WTC11 (cell line): ENCODE measurements around the gene OTOP1. TPM values are rescaled to one million over a fixed set of nuclear protein-coding genes. Genes with fewer than 3 reads are reported as not detected.
"Not testable (repeated sequence)": the region's sequence is repeated elsewhere in the genome, so short reads cannot be mapped to it uniquely, and the experiment has no call there.

Source experiments
- ATAC-seq: fragments of 200-7000 bp; cut with Tn5 transposase; 2 replicates; pipeline ENCODE4 v1.10.0; 2021; ENCODE audit warnings: mild to moderate bottlenecking, moderate library complexity
- CTCF ChIA-PET: fragments of 300-600 bp; sonication (Branson Sonifier 250); formaldehyde crosslinking; loops from one replicate; lab custom pipeline; 2021; ENCODE audit warnings: antibody characterized with exemption; lab: Charles Lee
- POLR2A ChIA-PET: fragments of 350-600 bp; sonication (Branson Sonifier 250); formaldehyde crosslinking; loops from one replicate; lab custom pipeline; 2021; ENCODE audit warnings: antibody characterized with exemption; lab: Charles Lee
- DNase-seq: peaks from one replicate; pipeline ENCODE4 v3.0.0; 2021; ENCODE audit warnings: low spot score
- H3K27ac Mint-ChIP-seq: 2 replicates; pipeline ENCODE4 v1.8.0; 2021; ENCODE audit warnings: mixed read lengths
- H3K27me3 Mint-ChIP-seq: 2 replicates; pipeline ENCODE4 v1.8.0; 2021; ENCODE audit warnings: low read depth, mild to moderate bottlenecking, moderate library complexity, mixed read lengths
- H3K36me3 Mint-ChIP-seq: 2 replicates; pipeline ENCODE4 v1.8.0; 2021; ENCODE audit warnings: mixed read lengths
- H3K4me1 Mint-ChIP-seq: 2 replicates; pipeline ENCODE4 v1.8.0; 2022; ENCODE audit warnings: mixed read lengths
- H3K4me3 Mint-ChIP-seq: 2 replicates; pipeline ENCODE4 v1.8.0; 2021; ENCODE audit warnings: mild to moderate bottlenecking, moderate library complexity, mixed read lengths
- H3K9me3 Mint-ChIP-seq: 2 replicates; pipeline ENCODE4 v1.8.0; 2021; ENCODE audit warnings: mixed read lengths
- HMGA2 ChIP-seq: fragments of 250-450 bp; sonication (Bioruptor Pico); IDR thresholded peaks from 2 replicates; pipeline ENCODE4 v1.4.0; 2021; ENCODE audit warnings: mild to moderate bottlenecking, moderate library complexity
- total RNA-seq: library from RNA; stranded (reverse); gene quantifications from 3 replicates; pipeline ENCODE4 v1.2.3, GENCODE V29; 2021
- TF ChIP-seq, protein P1 (sequence below): sonication (generic); formaldehyde crosslinking; IDR thresholded peaks from 2 replicates; pipeline ENCODE4 v1.8.0; 2022; ENCODE audit warnings: mild to moderate bottlenecking, missing genetic modification reagents
- TF ChIP-seq, protein P2 (sequence below): sonication (generic); formaldehyde crosslinking; conservative IDR thresholded peaks from 2 replicates; pipeline ENCODE4 v1.8.1; 2022; ENCODE audit warnings: mild to moderate bottlenecking, missing genetic modification reagents
- TF ChIP-seq, protein P3 (sequence below): fragments of 200-600 bp; IDR thresholded peaks from 2 replicates; pipeline ENCODE4 v1.8.0; 2022; ENCODE audit warnings: antibody characterized with exemption
- TF ChIP-seq, protein P4 (sequence below): sonication (generic); formaldehyde crosslinking; IDR thresholded peaks from 2 replicates; pipeline ENCODE4 v1.8.0; 2023; ENCODE audit warnings: missing genetic modification reagents, mild to moderate bottlenecking, borderline replicate concordance
- TF ChIP-seq, protein P5 (sequence below): sonication (generic); formaldehyde crosslinking; IDR thresholded peaks from 2 replicates; pipeline ENCODE4 v1.8.1; 2022; ENCODE audit warnings: low read depth, mild to moderate bottlenecking, moderate library complexity, missing genetic modification reagents, borderline replicate concordance

OTOP1 gene
- total RNA-seq, 1 experiment from 2014 or later: not detected

DNA sequence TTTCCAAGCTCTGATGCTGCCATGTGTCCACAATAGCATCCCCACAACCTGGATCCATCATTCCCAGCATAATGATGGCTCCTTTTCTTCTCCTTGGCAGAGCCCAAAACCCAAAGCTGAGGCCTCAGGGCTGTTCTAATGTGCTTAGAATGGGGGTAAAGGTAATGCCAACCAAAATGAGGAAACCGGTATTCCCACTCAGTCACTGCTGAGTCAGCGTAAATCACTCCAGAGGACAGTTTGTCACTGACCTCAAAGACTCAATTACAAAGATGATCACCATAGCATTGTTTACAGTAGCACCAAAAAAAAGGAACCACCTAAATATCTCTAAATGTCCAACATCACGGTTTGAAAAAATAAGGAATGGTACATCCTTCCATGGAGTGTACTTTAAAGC, 41.2 kb downstream of the OTOP1 start (continued):
- TF ChIP-seq, protein P1, sequence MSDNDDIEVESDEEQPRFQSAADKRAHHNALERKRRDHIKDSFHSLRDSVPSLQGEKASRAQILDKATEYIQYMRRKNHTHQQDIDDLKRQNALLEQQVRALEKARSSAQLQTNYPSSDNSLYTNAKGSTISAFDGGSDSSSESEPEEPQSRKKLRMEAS (CRISPR knock-in tag): no peak
- TF ChIP-seq, protein P2, sequence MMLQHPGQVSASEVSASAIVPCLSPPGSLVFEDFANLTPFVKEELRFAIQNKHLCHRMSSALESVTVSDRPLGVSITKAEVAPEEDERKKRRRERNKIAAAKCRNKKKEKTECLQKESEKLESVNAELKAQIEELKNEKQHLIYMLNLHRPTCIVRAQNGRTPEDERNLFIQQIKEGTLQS (CRISPR knock-in tag): no peak
- TF ChIP-seq, all 79 proteins: peak for 0

DNA sequence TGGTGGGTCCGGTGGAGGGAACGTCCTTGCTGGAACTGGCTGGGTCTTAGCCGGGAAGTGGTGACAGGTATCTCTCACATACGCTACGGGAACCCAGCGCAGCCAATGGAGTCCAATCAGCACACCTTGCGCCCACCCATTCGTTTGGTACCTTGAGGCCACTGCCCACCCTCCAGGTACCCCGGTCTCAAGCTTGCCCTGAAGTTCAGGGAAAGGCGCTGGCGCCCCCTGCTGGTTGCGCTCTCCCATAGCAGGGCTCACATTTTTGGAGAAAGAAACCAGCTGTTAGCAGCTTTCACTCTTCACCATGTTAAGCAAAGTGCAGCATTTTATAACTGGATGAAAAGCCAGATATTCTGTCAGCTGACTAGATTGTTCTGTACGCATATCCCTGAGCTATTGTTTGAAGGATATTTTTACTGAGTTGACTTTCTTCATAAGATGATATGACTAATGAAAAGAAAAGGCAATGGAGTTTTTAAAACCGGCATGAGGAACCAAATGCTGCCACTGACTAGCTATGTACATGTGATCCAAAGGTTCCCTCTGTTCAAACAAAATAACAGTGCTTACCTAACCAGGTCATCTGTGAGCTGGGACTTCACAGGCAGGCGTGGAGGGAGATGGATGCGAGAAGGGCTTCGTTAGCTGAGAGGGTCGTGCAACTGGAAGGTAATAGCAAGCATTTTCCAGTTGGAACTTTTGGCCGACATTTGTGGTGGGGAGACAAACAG, 43.7 kb downstream of the OTOP1 start:
- H3K4me3 Mint-ChIP-seq: no peak overlapping the region
- peaks cover 5% of the 10 kb centered on the region; the same call in 1 of the 2 replicates for H3K9me3 Mint-ChIP-seq
- ChIA-PET POLR2A (no interaction called here), CTCF (interaction anchor here (0.6 to 2.7 kb wide), 43 partner anchors 8 to 399 kb away, joined by 3 to 13 read pairs (median 4); partner anchors contain the start of gene TMEM128)
- no peaks in the 10 kb centered on the region for H3K36me3 Mint-ChIP-seq
- peak; percentile 79 for DNase-seq
- peak overlapping the region; percentile 63; the same call in 1 of the 2 replicates for H3K27ac Mint-ChIP-seq
- peaks cover 5% of the 10 kb centered on the region; the same call in 1 of the 2 replicates for H3K27me3 Mint-ChIP-seq
- TF ChIP-seq, protein P3, sequence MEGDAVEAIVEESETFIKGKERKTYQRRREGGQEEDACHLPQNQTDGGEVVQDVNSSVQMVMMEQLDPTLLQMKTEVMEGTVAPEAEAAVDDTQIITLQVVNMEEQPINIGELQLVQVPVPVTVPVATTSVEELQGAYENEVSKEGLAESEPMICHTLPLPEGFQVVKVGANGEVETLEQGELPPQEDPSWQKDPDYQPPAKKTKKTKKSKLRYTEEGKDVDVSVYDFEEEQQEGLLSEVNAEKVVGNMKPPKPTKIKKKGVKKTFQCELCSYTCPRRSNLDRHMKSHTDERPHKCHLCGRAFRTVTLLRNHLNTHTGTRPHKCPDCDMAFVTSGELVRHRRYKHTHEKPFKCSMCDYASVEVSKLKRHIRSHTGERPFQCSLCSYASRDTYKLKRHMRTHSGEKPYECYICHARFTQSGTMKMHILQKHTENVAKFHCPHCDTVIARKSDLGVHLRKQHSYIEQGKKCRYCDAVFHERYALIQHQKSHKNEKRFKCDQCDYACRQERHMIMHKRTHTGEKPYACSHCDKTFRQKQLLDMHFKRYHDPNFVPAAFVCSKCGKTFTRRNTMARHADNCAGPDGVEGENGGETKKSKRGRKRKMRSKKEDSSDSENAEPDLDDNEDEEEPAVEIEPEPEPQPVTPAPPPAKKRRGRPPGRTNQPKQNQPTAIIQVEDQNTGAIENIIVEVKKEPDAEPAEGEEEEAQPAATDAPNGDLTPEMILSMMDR: peak; percentile 94
- TF ChIP-seq, protein P4, sequence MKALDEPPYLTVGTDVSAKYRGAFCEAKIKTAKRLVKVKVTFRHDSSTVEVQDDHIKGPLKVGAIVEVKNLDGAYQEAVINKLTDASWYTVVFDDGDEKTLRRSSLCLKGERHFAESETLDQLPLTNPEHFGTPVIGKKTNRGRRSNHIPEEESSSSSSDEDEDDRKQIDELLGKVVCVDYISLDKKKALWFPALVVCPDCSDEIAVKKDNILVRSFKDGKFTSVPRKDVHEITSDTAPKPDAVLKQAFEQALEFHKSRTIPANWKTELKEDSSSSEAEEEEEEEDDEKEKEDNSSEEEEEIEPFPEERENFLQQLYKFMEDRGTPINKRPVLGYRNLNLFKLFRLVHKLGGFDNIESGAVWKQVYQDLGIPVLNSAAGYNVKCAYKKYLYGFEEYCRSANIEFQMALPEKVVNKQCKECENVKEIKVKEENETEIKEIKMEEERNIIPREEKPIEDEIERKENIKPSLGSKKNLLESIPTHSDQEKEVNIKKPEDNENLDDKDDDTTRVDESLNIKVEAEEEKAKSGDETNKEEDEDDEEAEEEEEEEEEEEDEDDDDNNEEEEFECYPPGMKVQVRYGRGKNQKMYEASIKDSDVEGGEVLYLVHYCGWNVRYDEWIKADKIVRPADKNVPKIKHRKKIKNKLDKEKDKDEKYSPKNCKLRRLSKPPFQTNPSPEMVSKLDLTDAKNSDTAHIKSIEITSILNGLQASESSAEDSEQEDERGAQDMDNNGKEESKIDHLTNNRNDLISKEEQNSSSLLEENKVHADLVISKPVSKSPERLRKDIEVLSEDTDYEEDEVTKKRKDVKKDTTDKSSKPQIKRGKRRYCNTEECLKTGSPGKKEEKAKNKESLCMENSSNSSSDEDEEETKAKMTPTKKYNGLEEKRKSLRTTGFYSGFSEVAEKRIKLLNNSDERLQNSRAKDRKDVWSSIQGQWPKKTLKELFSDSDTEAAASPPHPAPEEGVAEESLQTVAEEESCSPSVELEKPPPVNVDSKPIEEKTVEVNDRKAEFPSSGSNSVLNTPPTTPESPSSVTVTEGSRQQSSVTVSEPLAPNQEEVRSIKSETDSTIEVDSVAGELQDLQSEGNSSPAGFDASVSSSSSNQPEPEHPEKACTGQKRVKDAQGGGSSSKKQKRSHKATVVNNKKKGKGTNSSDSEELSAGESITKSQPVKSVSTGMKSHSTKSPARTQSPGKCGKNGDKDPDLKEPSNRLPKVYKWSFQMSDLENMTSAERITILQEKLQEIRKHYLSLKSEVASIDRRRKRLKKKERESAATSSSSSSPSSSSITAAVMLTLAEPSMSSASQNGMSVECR (CRISPR knock-in tag): no peak
- peaks cover 18% of the 10 kb centered on the region for H3K4me1 Mint-ChIP-seq
- peak; percentile 71 for ATAC-seq

DNA sequence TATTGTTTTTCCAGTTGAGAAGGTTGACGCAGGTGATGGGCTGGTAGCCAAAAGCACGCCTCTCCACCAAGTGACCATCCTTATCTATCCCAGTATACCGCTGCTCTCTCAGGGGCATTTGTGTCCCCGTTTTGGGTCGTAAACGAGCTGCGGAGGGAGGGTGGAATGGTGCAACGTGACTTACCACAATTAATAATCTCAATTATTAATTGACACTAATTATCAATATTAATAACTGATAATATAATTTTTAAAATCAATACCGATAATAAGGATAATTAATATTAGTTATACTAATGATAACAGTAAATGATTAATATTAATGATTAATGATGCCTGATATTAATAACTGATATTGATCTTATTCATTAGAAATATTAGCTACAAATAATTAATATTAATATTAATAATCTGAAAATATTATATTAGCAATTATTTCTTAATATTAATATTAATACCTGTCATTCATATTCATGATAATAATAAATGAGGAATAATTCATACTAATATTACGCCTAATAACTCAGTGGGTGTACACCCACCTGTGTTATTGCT, 56.1 kb downstream of the OTOP1 start:
- no peak for DNase-seq
- no peaks in the 10 kb centered on the region for H3K9me3 Mint-ChIP-seq
- H3K27ac Mint-ChIP-seq: no peak overlapping the region
- TF ChIP-seq, protein P5, sequence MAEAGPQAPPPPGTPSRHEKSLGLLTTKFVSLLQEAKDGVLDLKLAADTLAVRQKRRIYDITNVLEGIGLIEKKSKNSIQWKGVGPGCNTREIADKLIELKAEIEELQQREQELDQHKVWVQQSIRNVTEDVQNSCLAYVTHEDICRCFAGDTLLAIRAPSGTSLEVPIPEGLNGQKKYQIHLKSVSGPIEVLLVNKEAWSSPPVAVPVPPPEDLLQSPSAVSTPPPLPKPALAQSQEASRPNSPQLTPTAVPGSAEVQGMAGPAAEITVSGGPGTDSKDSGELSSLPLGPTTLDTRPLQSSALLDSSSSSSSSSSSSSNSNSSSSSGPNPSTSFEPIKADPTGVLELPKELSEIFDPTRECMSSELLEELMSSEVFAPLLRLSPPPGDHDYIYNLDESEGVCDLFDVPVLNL (CRISPR knock-in tag): no peak
- TF ChIP-seq HMGA2 (CRISPR knock-in tag): peak; percentile 93
- TF ChIP-seq, all 79 proteins: peak for 1
- no peak for ATAC-seq
- no peak overlapping the region for H3K4me3 Mint-ChIP-seq
- CTCF ChIA-PET: interaction anchor here (1.1 kb wide), 1 partner anchor 12 kb away, joined by 8 read pairs; no protein-coding TSS in a partner anchor
- peaks cover 33% of the 10 kb centered on the region for H3K4me1 Mint-ChIP-seq
- no peaks in the 10 kb centered on the region for H3K36me3 Mint-ChIP-seq
- peaks cover 7% of the 10 kb centered on the region for H3K27me3 Mint-ChIP-seq
- POLR2A ChIA-PET: no interaction called here

DNA sequence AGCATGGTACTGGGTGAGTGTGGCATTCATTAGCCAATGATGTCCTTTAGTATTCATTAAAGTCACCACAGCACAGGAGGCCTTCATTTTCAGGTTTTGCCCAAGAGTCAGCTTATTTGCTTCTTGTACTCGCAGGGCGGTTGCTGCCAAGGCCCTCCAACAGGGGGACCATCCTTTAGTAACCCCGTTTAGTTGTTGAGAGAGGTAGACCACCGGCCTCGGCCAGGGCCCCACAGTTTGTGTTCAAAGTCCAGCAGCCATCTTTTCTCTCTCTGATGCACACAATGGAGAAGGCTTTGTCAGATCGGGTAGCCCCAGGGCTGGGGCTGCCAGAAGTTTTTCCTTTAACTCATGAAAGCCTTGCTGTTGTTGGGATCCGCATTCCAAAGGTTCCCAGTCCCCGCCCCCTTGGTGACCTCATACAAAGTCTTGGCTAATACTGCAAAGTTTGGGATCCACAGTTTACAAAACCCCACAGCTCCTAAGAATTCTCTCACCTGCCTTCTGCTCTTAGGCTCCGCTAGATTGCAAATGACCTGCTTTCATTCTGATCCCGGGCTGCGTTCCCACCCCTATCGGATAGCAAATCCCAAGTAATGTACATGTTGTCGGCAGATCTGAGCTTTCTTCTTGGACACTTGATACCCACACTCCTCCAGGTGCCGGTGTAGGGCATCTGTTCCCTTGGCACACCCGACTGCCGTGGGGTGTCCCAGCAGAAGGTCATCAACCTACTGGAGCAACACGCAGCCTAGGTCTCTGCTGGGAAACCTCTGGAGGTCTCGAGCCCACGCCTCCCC, 58.5 kb downstream of the OTOP1 start:
- CTCF ChIA-PET: interaction anchor here (0.8 to 1.3 kb wide), 2 partner anchors 8 to 15 kb away, joined by 3 to 8 read pairs; no protein-coding TSS in a partner anchor
- ATAC-seq, H3K4me3 Mint-ChIP-seq, H3K36me3 Mint-ChIP-seq, H3K9me3 Mint-ChIP-seq, H3K27ac Mint-ChIP-seq, POLR2A ChIA-PET, H3K27me3 Mint-ChIP-seq: not testable (repeated sequence)
- H3K4me1 Mint-ChIP-seq: peaks cover 38% of the 10 kb centered on the region
- DNase-seq: peak; percentile 59

DNA sequence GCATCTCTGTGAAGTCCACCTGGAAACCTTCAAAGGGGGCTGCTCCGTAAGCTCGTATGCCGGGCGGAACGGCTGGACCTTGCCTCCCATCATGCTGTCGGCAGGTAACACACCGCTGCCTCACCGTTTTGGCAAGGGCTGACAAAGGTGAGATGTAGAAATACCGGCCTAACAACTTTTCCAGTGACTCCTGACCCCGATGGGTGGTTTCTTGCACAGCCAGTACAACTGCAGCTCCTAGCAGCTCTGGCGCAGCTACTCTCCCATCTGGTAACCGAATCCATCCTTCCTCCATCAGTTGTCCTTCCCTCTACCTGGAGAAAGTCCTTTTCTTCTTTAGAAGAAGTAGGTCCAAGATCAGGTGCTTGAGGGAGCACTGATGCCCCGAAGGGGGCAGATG, 59.7 kb downstream of the OTOP1 start:
- POLR2A ChIA-PET: not testable (repeated sequence)
- CTCF ChIA-PET: interaction anchor here (1.3 kb wide), 1 partner anchor 16 kb away, joined by 8 read pairs; no protein-coding TSS in a partner anchor

DNA sequence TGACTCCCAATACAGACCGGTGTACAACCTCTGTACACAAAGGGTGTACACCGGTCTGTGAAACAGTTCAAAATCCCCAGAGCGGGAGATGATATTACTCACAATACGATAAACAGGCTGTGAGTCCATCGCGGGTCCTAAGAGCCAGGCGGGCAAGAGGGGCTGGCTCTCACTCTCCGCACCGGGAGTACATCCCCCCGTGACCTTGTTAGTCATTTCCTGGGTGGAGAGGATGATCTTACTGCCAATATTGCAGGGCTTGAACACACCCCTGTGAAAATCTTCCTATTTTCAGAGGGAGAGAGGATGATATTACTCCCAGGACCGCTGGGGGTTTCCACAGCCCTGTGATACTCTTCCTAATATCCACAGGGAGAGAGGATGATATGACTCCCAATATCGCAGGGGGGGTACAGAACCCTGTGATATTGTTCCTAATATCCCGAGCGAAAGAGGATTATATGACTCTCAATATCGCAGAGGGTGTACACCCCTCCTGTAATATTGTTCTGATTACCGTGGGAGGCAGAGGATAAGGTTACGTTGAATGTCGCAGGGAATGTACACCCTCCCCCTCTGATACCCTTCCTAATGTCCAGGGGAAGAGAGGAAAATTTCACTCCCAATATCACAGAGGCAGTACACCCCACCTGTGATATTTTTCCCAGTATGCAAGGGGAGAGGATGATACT, 60.9 kb downstream of the OTOP1 start:
- CTCF ChIA-PET, H3K36me3 Mint-ChIP-seq, H3K27ac Mint-ChIP-seq, POLR2A ChIA-PET, H3K4me3 Mint-ChIP-seq, H3K9me3 Mint-ChIP-seq, ATAC-seq, DNase-seq, H3K27me3 Mint-ChIP-seq: not testable (repeated sequence)
- peaks cover 60% of the 10 kb centered on the region for H3K4me1 Mint-ChIP-seq

More for the DNA sequence above, 59.7 kb downstream of the OTOP1 start:
- H3K4me1 Mint-ChIP-seq: peaks cover 48% of the 10 kb centered on the region
- not testable (repeated sequence) for H3K27me3 Mint-ChIP-seq, ATAC-seq, H3K27ac Mint-ChIP-seq, H3K4me3 Mint-ChIP-seq, H3K36me3 Mint-ChIP-seq, H3K9me3 Mint-ChIP-seq, DNase-seq
